HCT116 (cell line): ENCODE data around the gene RYR2. TPM values are rescaled to one million over a fixed set of nuclear protein-coding genes. Genes with fewer than 3 reads are reported as not detected.

ENCODE experiments used
- ATAC-seq: fragments of 200-7000 bp; cut with Tn5 transposase; 2 replicates; pipeline ENCODE4 v1.9.1; 2020; ENCODE audit warnings: mild to moderate bottlenecking, moderate library complexity
- BruUV-seq: library from RNA; stranded (reverse); fragments of 400-500 nt; replicated peaks from 2 replicates; lab custom pipeline; 2021; lab: Mats Ljungman, UMichigan
- CTCF ChIA-PET: fragments of 300-600 bp; sonication (Branson Sonifier 250); formaldehyde crosslinking; loops from one replicate; lab custom pipeline; 2021; ENCODE audit warnings: antibody characterized with exemption; lab: Charles Lee
- POLR2A ChIA-PET: fragments of 300-600, 350-600 bp; sonication (Branson Sonifier 250); formaldehyde crosslinking; loops from one replicate; lab custom pipeline; 2021; ENCODE audit warnings: antibody characterized with exemption; lab: Charles Lee
- RAD21 ChIA-PET, 2 experiments: fragments of 300-600 bp; sonication (Branson Sonifier 250); formaldehyde crosslinking; loops; one replicate each; lab custom pipeline; 2023; ENCODE audit warnings: low total read pairs in 2 of 2; ENCODE audit not compliant: uncharacterized antibody in 2 of 2, unreplicated experiment in 2 of 2, low non-redundant PET in 1 of 2; lab: Charles Lee
- DNase-seq: peaks from one replicate; pipeline ENCODE4 v3.0.0-alpha.2; 2010; ENCODE audit warnings: low read depth, low spot score
- H2AFZ ChIP-seq: fragments of 200-600 bp; shearing (Covaris generic), sonication (generic); 2 replicates; pipeline ENCODE4 v1.6.1; 2017; ENCODE audit warnings: low read depth, mixed run types, mixed read lengths, antibody characterized with exemption, low read length; ENCODE audit not compliant: poor library complexity, severe bottlenecking
- H3K27ac ChIP-seq: 2 replicates; pipeline ENCODE4 v1.5.1; 2012; ENCODE audit warnings: low read depth, low read length
- H3K27me3 ChIP-seq: fragments of 200-600 bp; sonication (generic); 2 replicates; pipeline ENCODE4 v1.6.1; 2016; ENCODE audit warnings: mixed run types, low read length, mixed read lengths; ENCODE audit not compliant: insufficient read depth
- H3K36me3 ChIP-seq, 2 experiments: fragments of 200-500 bp in 1 of 2; fragments of 200-600 bp in 1 of 2; sonication (Bioruptor generic) in 1 of 2; sonication (generic) in 1 of 2; 2 replicates each; pipeline versions ENCODE4 v1.5.1 to v1.6.1; 2014 to 2016; ENCODE audit warnings: low read length in 2 of 2, inconsistent platforms in 1 of 2, mixed read lengths in 1 of 2, mixed run types in 1 of 2; ENCODE audit not compliant: insufficient read depth in 2 of 2, control insufficient read depth in 1 of 2
- H3K4me1 ChIP-seq, 2 experiments: fragments of 200-600 bp in 1 of 2; sonication (generic) in 1 of 2; 2 replicates each; pipeline versions ENCODE4 v1.5.1 to v1.6.1; 2012 to 2017; ENCODE audit warnings: low read length in 2 of 2, inconsistent platforms in 1 of 2, mild to moderate bottlenecking in 1 of 2, mixed read lengths in 1 of 2, mixed run types in 1 of 2, moderate library complexity in 1 of 2; ENCODE audit not compliant: insufficient read depth in 2 of 2, control insufficient read depth in 1 of 2
- H3K4me2 ChIP-seq: fragments of 200-600 bp; sonication (generic); 2 replicates; pipeline ENCODE4 v1.6.1; 2017; ENCODE audit warnings: mixed run types, low read length, mixed read lengths
- H3K4me3 ChIP-seq, 2 experiments: fragments of 200-600 bp in 1 of 2; sonication (generic) in 1 of 2; replicated peaks in 1 of 2; 2 replicates each; pipeline ENCODE4 v1.5.1; 2011 to 2016; ENCODE audit warnings: low read length in 2 of 2, control low read depth in 1 of 2, low read depth in 1 of 2, mild to moderate bottlenecking in 1 of 2, mixed read lengths in 1 of 2, mixed run types in 1 of 2
- H3K79me2 ChIP-seq: fragments of 200-600 bp; sonication (generic); 2 replicates; pipeline ENCODE4 v1.6.1; 2017; ENCODE audit warnings: mild to moderate bottlenecking, mixed run types, low read length, moderate library complexity, mixed read lengths; ENCODE audit not compliant: insufficient read depth
- H3K9ac ChIP-seq: fragments of 200-600 bp; sonication (generic); 2 replicates; pipeline ENCODE4 v1.6.1; 2016; ENCODE audit warnings: low read length, mixed read lengths
- H3K9me2 ChIP-seq: fragments of 200-600 bp; sonication (generic), shearing (Covaris generic); 2 replicates; pipeline ENCODE4 v1.6.1; 2017; ENCODE audit warnings: mixed run types, mild to moderate bottlenecking, moderate library complexity; ENCODE audit not compliant: insufficient read depth
- H3K9me3 ChIP-seq, 2 experiments: fragments of 200-500 bp in 1 of 2; fragments of 200-600 bp in 1 of 2; sonication (Bioruptor generic) in 1 of 2; sonication (generic) in 1 of 2; 2 replicates each; pipeline ENCODE4 v1.6.1; 2014 to 2017; ENCODE audit warnings: low read length in 2 of 2, mixed read lengths in 2 of 2, inconsistent platforms in 1 of 2, low read depth in 1 of 2, mild to moderate bottlenecking in 1 of 2, mixed run types in 1 of 2, moderate library complexity in 1 of 2; ENCODE audit not compliant: control insufficient read depth in 1 of 2, insufficient read depth in 1 of 2
- H4K20me1 ChIP-seq: fragments of 200-600 bp; sonication (generic), shearing (Covaris generic); 2 replicates; pipeline ENCODE4 v1.6.1; 2017; ENCODE audit warnings: mixed run types, mild to moderate bottlenecking, moderate library complexity; ENCODE audit not compliant: insufficient read depth
- CTCF ChIP-seq, 3 experiments: fragments of 200-600 bp in 1 of 3; sonication (generic) in 1 of 3; IDR thresholded peaks in 2 of 3; conservative IDR thresholded peaks in 1 of 3; 2 replicates each; pipeline ENCODE4 v1.5.1; 2012 to 2017; ENCODE audit warnings: low read depth in 2 of 3, low read length in 2 of 3, antibody characterized with exemption in 1 of 3, borderline replicate concordance in 1 of 3, control low read depth in 1 of 3, mild to moderate bottlenecking in 1 of 3, mixed read lengths in 1 of 3, mixed run types in 1 of 3, moderate library complexity in 1 of 3; ENCODE audit not compliant: insufficient read depth in 1 of 3
- EGR1 ChIP-seq: IDR thresholded peaks from 2 replicates; pipeline ENCODE4 v1.6.1; 2012; ENCODE audit warnings: low read depth
- JUND ChIP-seq: IDR thresholded peaks from 2 replicates; pipeline ENCODE4 v1.6.1; 2012
- POLR2A ChIP-seq: IDR thresholded peaks from 2 replicates; pipeline ENCODE4 v1.7.0; 2011; ENCODE audit warnings: borderline replicate concordance; ENCODE audit not compliant: insufficient read depth, insufficient read length; ENCODE audit errors: extremely low read depth
- REST ChIP-seq: IDR thresholded peaks from 2 replicates; pipeline ENCODE4 v1.6.1; 2012; ENCODE audit warnings: low read depth
- SP1 ChIP-seq: IDR thresholded peaks from 2 replicates; pipeline ENCODE4 v1.6.1; 2012; ENCODE audit warnings: low read depth
- ZFX ChIP-seq: fragments of 450-650 bp; IDR thresholded peaks from 2 replicates; pipeline ENCODE4 v1.6.1; 2017
- intact Hi-C: fragments of 100-400 bp; cut with micrococcal nuclease; formaldehyde crosslinking; loops from 2 replicates; pipeline ENCODE4 v1.10.0; 2022
- total RNA-seq: library from RNA; stranded (reverse); gene quantifications from one replicate; pipeline ENCODE4 v1.2.1, GENCODE V29; 2021; ENCODE audit not compliant: unreplicated experiment

Gene RYR2
- total RNA-seq, 1 experiment from 2014 or later, result 0.02 TPM

- TF ChIP-seq CTCF (IDR thresholded peaks at IDR 0.05 in 2 of 3, conservative IDR thresholded peaks at IDR 0.05 in 1 of 3; ENCODE audit: borderline replicate concordance in 1 of 3, insufficient read depth in 1 of 3, low read depth in 2 of 3, low read length in 2 of 3) (no peak), EGR1 (no peak), ZFX (no peak)
Observed at GRCh38 chr1:237003516-237003915, 38.5 kb upstream of the RYR2 start (continued).

GRCh38 chr1:237004116-237004515 lies 37.9 kb upstream of the RYR2 start, which contains the start of gene MT1HL1:
Gene MT1HL1 (minus strand): TSS chr1:237004441. CDS start chr1:237004372, 69 bp downstream.
- H3K9me2 ChIP-seq, result no peaks in the 10 kb centered on the region
- H3K4me3 ChIP-seq, result no peak within 1 kb of the TSS
- no peak for DNase-seq
- H3K9me3 ChIP-seq, result no peaks in the 10 kb centered on the region
- H3K27me3 ChIP-seq, result peaks cover 16% of the 10 kb centered on the region; the same call in 1 of the 2 replicates
- CTCF ChIA-PET, result no interaction called here
- RAD21 ChIA-PET, result no interaction called here
- no peak for TF ChIP-seq JUND
- TF ChIP-seq SP1, result no peak
- TF ChIP-seq POLR2A, result no peak
- no peak for TF ChIP-seq REST
- H3K4me1 ChIP-seq, result no peaks in the 10 kb centered on the region
- H4K20me1 ChIP-seq, result no peaks in the 10 kb centered on the region
- H2AFZ ChIP-seq, result no peak within 1 kb of the TSS
- no peak for ATAC-seq
- POLR2A ChIA-PET, result no interaction called here
- no peak within 1 kb of the TSS for H3K9ac ChIP-seq
- H3K36me3 ChIP-seq, result no peaks in the 10 kb centered on the region
- BruUV-seq, result no TSS peak
- H3K4me2 ChIP-seq, result no peak within 1 kb of the TSS
- intact Hi-C loops, result no loop called here
- H3K27ac ChIP-seq, result no peak within 1 kb of the TSS
- no peaks in the 10 kb centered on the region for H3K79me2 ChIP-seq
